HepG2 (cell line): ENCODE data around the gene LIPT1. TPM values are rescaled to one million over a fixed set of nuclear protein-coding genes. Genes with fewer than 3 reads are reported as not detected.
"Not testable (repeated sequence)": the region's sequence is repeated elsewhere in the genome, so short reads cannot be mapped to it uniquely, and the experiment has no call there.

ENCODE experiments used
- ATAC-seq: fragments of 200-7000 bp; cut with Tn5 transposase; 3 replicates; pipeline ENCODE4 v1.9.1; 2020; ENCODE audit warnings: mild to moderate bottlenecking, moderate library complexity
- BruUV-seq: library from RNA; stranded (reverse); fragments of 400-500 nt; replicated peaks from 2 replicates; lab custom pipeline; 2021; lab: Mats Ljungman, UMichigan
- CTCF ChIA-PET: fragments of 300-600 bp; formaldehyde crosslinking; extraction: SDS; loops from one replicate; lab custom pipeline; 2021; ENCODE audit warnings: low total read pairs, inconsistent platforms, low intra/inter-chr PET ratio; lab: Yijun Ruan, JAX
- POLR2A ChIA-PET: fragments of 350-600 bp; sonication (Branson Sonifier 250); formaldehyde crosslinking; loops from one replicate; lab custom pipeline; 2020; ENCODE audit warnings: antibody characterized with exemption, inconsistent platforms; lab: Yijun Ruan, JAX
- DNase-seq: peaks from one replicate; pipeline ENCODE4 v3.0.0-alpha.2; 2015; ENCODE audit warnings: low spot score
- FAIRE-seq: peaks from 3 replicates; lab custom pipeline; 2011; peaks lifted over from hg19 to GRCh38; lab: Jason Lieb, UNC
- H2AFZ ChIP-seq: one replicate; pipeline ENCODE4 v1.6.1; 2011; ENCODE audit warnings: low read length, inconsistent platforms
- H3K27ac ChIP-seq: fragments of 300-600 bp; 3 replicates; pipeline ENCODE4 v1.8.0; 2011; ENCODE audit warnings: mixed run types, mild to moderate bottlenecking, mixed read lengths, low read length, inconsistent platforms; ENCODE audit not compliant: insufficient read depth; ENCODE audit errors: extremely low read length
- H3K27me3 ChIP-seq, 2 experiments: fragments of 200-600 bp in 1 of 2; 2 replicates in 1 of 2; 3 replicates in 1 of 2; pipeline versions ENCODE4 v1.6.0 to v1.8.0; 2011; ENCODE audit warnings: low read length in 2 of 2, mild to moderate bottlenecking in 2 of 2, moderate library complexity in 2 of 2, inconsistent platforms in 1 of 2; ENCODE audit not compliant: insufficient read depth in 2 of 2, control insufficient read depth in 1 of 2
- H3K36me3 ChIP-seq, 2 experiments: fragments of 200-600 bp in 1 of 2; replicated peaks in 1 of 2; 2 replicates in 1 of 2; 3 replicates in 1 of 2; pipeline versions ENCODE4 v1.5.1 to v1.8.0; 2011; ENCODE audit warnings: low read length in 2 of 2, inconsistent platforms in 1 of 2; ENCODE audit not compliant: insufficient read depth in 2 of 2, control insufficient read depth in 1 of 2
- H3K4me1 ChIP-seq: 2 replicates; pipeline ENCODE4 v1.5.1; 2012; ENCODE audit warnings: low read length, inconsistent platforms; ENCODE audit not compliant: insufficient read depth
- H3K4me2 ChIP-seq: 2 replicates; pipeline ENCODE4 v1.6.0; 2011; ENCODE audit warnings: low read depth, low read length, inconsistent platforms
- H3K4me3 ChIP-seq, 3 experiments: fragments of 200-600 bp in 1 of 3; sonication (generic), shearing (Covaris generic) in 1 of 3; replicated peaks in 1 of 3; 2 replicates each; pipeline ENCODE4 v1.5.1; 2011 to 2016; ENCODE audit warnings: low read length in 3 of 3, inconsistent platforms in 2 of 3, low read depth in 2 of 3, mild to moderate bottlenecking in 2 of 3, control low read depth in 1 of 3, mixed read lengths in 1 of 3; ENCODE audit not compliant: insufficient read depth in 1 of 3
- H3K79me2 ChIP-seq: one replicate; pipeline ENCODE4 v1.6.1; 2011; ENCODE audit warnings: low read length, inconsistent platforms; ENCODE audit not compliant: insufficient read depth
- H3K9ac ChIP-seq: 2 replicates; pipeline ENCODE4 v1.6.0; 2011; ENCODE audit warnings: mild to moderate bottlenecking, low read depth, low read length, inconsistent platforms; ENCODE audit not compliant: insufficient read depth
- H3K9me3 ChIP-seq: 2 replicates; pipeline ENCODE4 v1.5.1; 2012; ENCODE audit warnings: mild to moderate bottlenecking, low read length
- H4K20me1 ChIP-seq: 2 replicates; pipeline ENCODE4 v1.6.0; 2011; ENCODE audit warnings: inconsistent platforms, mild to moderate bottlenecking, low read length, moderate library complexity; ENCODE audit not compliant: insufficient read depth
- AGO2 ChIP-seq: fragments of 200-400 bp; formaldehyde crosslinking; optimal IDR thresholded peaks from 2 replicates; pipeline ENCODE3; 2017; ENCODE audit warnings: mild to moderate bottlenecking, low read depth, low read length, moderate library complexity
- E2F5 ChIP-seq: sonication (generic); formaldehyde crosslinking; conservative IDR thresholded peaks from 2 replicates; pipeline ENCODE4 v1.4.0; 2020; ENCODE audit warnings: missing genetic modification reagents
- HDAC1 ChIP-seq: sonication (generic); formaldehyde crosslinking; IDR thresholded peaks from 2 replicates; pipeline ENCODE4 v1.5.1; 2020; ENCODE audit warnings: mild to moderate bottlenecking, missing genetic modification reagents
- MED8 ChIP-seq: sonication (generic); formaldehyde crosslinking; IDR thresholded peaks from 2 replicates; pipeline ENCODE4 v1.8.1; 2023; ENCODE audit warnings: mild to moderate bottlenecking, missing genetic modification reagents; ENCODE audit not compliant: insufficient replicate concordance
- SIX4 ChIP-seq: sonication (generic); formaldehyde crosslinking; IDR thresholded peaks from 2 replicates; pipeline ENCODE4 v1.4.0; 2020; ENCODE audit warnings: missing genetic modification reagents
- ZNF136 ChIP-seq: sonication (generic); formaldehyde crosslinking; IDR thresholded peaks from 2 replicates; pipeline ENCODE4 v1.8.1; 2022; ENCODE audit warnings: low read depth, mild to moderate bottlenecking, moderate library complexity, missing genetic modification reagents
- ZNF691 ChIP-seq: sonication (generic); formaldehyde crosslinking; IDR thresholded peaks from 2 replicates; pipeline ENCODE4 v1.4.0; 2020; ENCODE audit warnings: missing genetic modification reagents, low read depth, mild to moderate bottlenecking, borderline replicate concordance
- WGBS: methylation state at CpG from one replicate; pipeline ENCODE4 v1.1.6; 2017; ENCODE audit warnings: low lambda C conversion rate; 5-methylcytosine and 5-hydroxymethylcytosine counted together
- in situ Hi-C: cut with HindIII; loops from 2 replicates; pipeline ENCODE4 v1.10.0; 2017; ENCODE audit warnings: low pct_unique_long_range_greater_than_20kb; ENCODE audit not compliant: extremely low pct_ligation_motif_present
- intact Hi-C: fragments of 100-400 bp; cut with micrococcal nuclease; formaldehyde crosslinking; loops from one replicate; pipeline ENCODE4 v1.10.0; 2022; ENCODE audit not compliant: unreplicated experiment
- polyA plus RNA-seq, 8 experiments: library from polyadenylated mRNA; depleted of rRNA in 3 of 8; stranded (reverse) in 7 of 8; unstranded in 1 of 8; fragments of >200 nt; fragmentation: Illumina TruSeq in 4 of 8; extraction: Trizol in 4 of 8; gene quantifications; 2 replicates each; pipeline versions ENCODE4 v1.2.1 to v1.2.3, GENCODE V29; 2011 to 2016; ENCODE audit warnings: low read depth in 4 of 8, missing spikeins in 1 of 8, mixed read lengths in 1 of 8; ENCODE audit not compliant: insufficient read depth in 1 of 8
- total RNA-seq, 5 experiments: library from RNA; depleted of rRNA; stranded (reverse); fragments of >200 nt; fragmentation: Illumina TruSeq; extraction: Trizol; gene quantifications; 2 replicates each; pipeline ENCODE4 v1.2.3, GENCODE V29; 2016; ENCODE audit warnings: low read depth in 1 of 5

LIPT1 gene
- total and polyA plus RNA-seq, 2 of the 13 experiments (the other 11 are each of a cell fraction or from before 2014, with no cell fraction given): 8.0 to 9.6 TPM

- Histone ChIP-seq H3K27me3 (no peaks in the 10 kb centered on the region), H2AFZ (no peak overlapping the region)
- WGBS: 93% methylated on average over 2 of the region's 2 CpGs
- TF ChIP-seq SIX4 (CRISPR knock-in tag) (no peak), HDAC1 (CRISPR knock-in tag) (no peak), ZNF136 (CRISPR knock-in tag) (no peak), E2F5 (CRISPR knock-in tag) (no peak), MED8 (no peak), ZNF691 (CRISPR knock-in tag) (no peak), AGO2 (no peak)
- TF ChIP-seq, all 625 proteins: peak for 0
- ChIA-PET POLR2A (interaction anchor here (0.9 kb wide), 1 partner anchor 13 kb away, joined by 3 read pairs; the partner anchor contains the start of gene C2orf15), CTCF (no interaction called here)
- no peaks in the 10 kb centered on the region for H4K20me1 ChIP-seq
- ATAC-seq (no peak), FAIRE-seq (no peak), DNase-seq (no peak)
- no peak overlapping the region for H3K4me3 ChIP-seq
- no peaks in the 10 kb centered on the region for H3K4me1 ChIP-seq
- H3K9ac ChIP-seq: no peak overlapping the region
- in situ Hi-C loops: no loop called here
- intact Hi-C loops: no loop called here
- peaks cover 23% of the 10 kb centered on the region for H3K9me3 ChIP-seq
- H3K36me3 ChIP-seq: peaks cover 1 to 6% of the 10 kb centered on the region in 2 experiments; a peak in 1 of 5 replicates
- no peak overlapping the region for H3K4me2 ChIP-seq
- no peak overlapping the region for H3K27ac ChIP-seq
- BruUV-seq: no TSS peak
- no peaks in the 10 kb centered on the region for H3K79me2 ChIP-seq
These were observed 26.8 kb upstream of the LIPT1 start for GRCh38 chr2:99127981-99128380.

GRCh38 chr2:99135044-99135556, 19.7 kb upstream of the LIPT1 start:
- H3K4me3 ChIP-seq, H3K4me2 ChIP-seq, H3K27me3 ChIP-seq, FAIRE-seq, in situ Hi-C loops, ATAC-seq, H3K36me3 ChIP-seq, H4K20me1 ChIP-seq, CTCF ChIA-PET, POLR2A ChIA-PET, H3K79me2 ChIP-seq, DNase-seq, H3K9ac ChIP-seq, BruUV-seq, intact Hi-C loops, H2AFZ ChIP-seq, H3K27ac ChIP-seq: not testable (repeated sequence)
- peaks cover 17% of the 10 kb centered on the region for H3K4me1 ChIP-seq
- 85% methylated on average over 2 of the region's 2 CpGs for WGBS
- H3K9me3 ChIP-seq: peaks cover 42% of the 10 kb centered on the region
